Lung (tissue), 12 donors: ENCODE measurements around the gene FRYL. TPM values are rescaled to one million over a fixed set of nuclear protein-coding genes. Genes with fewer than 3 reads are reported as not detected.

ENCODE experiments used
- ATAC-seq: fragments of 200-7000 bp; cut with Tn5 transposase; one replicate; pipeline ENCODE4 v1.9.1; 2020; ENCODE audit warnings: moderate number of reproducible peaks; ENCODE audit not compliant: insufficient read depth, low FRiP score
- DNase-seq, 3 donors: peaks; one replicate each; pipeline ENCODE4 v3.0.0-alpha.2; 2013 to 2017
- H3K27ac ChIP-seq, 2 donors: one replicate each; pipeline ENCODE4 v1.5.1; 2013; ENCODE audit warnings: mild to moderate bottlenecking in 2 of 2, moderate library complexity in 2 of 2, control low read depth in 1 of 2, inconsistent platforms in 1 of 2, low read depth in 1 of 2, low read length in 1 of 2
- H3K27me3 ChIP-seq, 3 donors: one replicate each; pipeline ENCODE4 v1.5.1; 2013; ENCODE audit warnings: low read length in 2 of 3; ENCODE audit not compliant: control insufficient read depth in 3 of 3, insufficient read depth in 3 of 3
- H3K36me3 ChIP-seq, 4 donors: one replicate each; pipeline ENCODE4 v1.5.1; 2013; ENCODE audit warnings: low read length in 4 of 4, mild to moderate bottlenecking in 1 of 4, moderate library complexity in 1 of 4; ENCODE audit not compliant: control insufficient read depth in 4 of 4, insufficient read depth in 4 of 4
- H3K4me1 ChIP-seq, 5 donors: one replicate each; pipeline ENCODE4 v1.5.1; 2013; ENCODE audit warnings: low read length in 5 of 5, mild to moderate bottlenecking in 2 of 5, moderate library complexity in 1 of 5; ENCODE audit not compliant: control insufficient read depth in 5 of 5, insufficient read depth in 5 of 5
- H3K4me3 ChIP-seq: one replicate; pipeline ENCODE4 v1.5.1; 2013; ENCODE audit warnings: mild to moderate bottlenecking, control low read depth, moderate library complexity
- H3K9ac ChIP-seq, 2 donors: one replicate each; pipeline ENCODE4 v1.5.1; 2013; ENCODE audit warnings: low read length in 2 of 2, control low read depth in 1 of 2; ENCODE audit not compliant: insufficient read depth in 1 of 2
- H3K9me3 ChIP-seq, 4 donors: one replicate each; pipeline ENCODE4 v1.5.1; 2013; ENCODE audit warnings: low read length in 3 of 4, mild to moderate bottlenecking in 1 of 4, moderate library complexity in 1 of 4; ENCODE audit not compliant: control insufficient read depth in 4 of 4, insufficient read depth in 3 of 4
- WGBS, 2 donors: extraction: QIAGEN DNeasy Blood & Tissue Kit; methylation state at CpG; one replicate each; pipeline ENCODE4 v1.1.7; 2013; 5-methylcytosine and 5-hydroxymethylcytosine counted together
- polyA plus RNA-seq, 2 donors: library from polyadenylated mRNA; stranded (reverse); fragments of 200-250 nt; gene quantifications; one replicate each; pipeline ENCODE4 v1.2.1, GENCODE V29; 2013
- total RNA-seq, 2 donors: library from RNA; depleted of rRNA in 1 of 2; stranded (reverse); fragments of >200 nt in 1 of 2; gene quantifications; one replicate each; pipeline ENCODE4 v1.2.1, GENCODE V29; 2014 to 2021
- TF ChIP-seq, protein P1 (sequence below): IDR thresholded peaks from 2 replicates; pipeline ENCODE4 v1.5.1; 2012; ENCODE audit warnings: mild to moderate bottlenecking; ENCODE audit errors: control extremely low read depth, extremely low read depth
- donor health status: control.
- donor health status: control.
- donor health status: Bipolar disorder and iron deficiency.
- donor health status: healthy.
- donor health status: DM: yes; HTN: yes; CAD: no.

The FRYL gene
- total and polyA plus RNA-seq, 4 donors = 12.6 to 188 (median 31.7) TPM

DNA sequence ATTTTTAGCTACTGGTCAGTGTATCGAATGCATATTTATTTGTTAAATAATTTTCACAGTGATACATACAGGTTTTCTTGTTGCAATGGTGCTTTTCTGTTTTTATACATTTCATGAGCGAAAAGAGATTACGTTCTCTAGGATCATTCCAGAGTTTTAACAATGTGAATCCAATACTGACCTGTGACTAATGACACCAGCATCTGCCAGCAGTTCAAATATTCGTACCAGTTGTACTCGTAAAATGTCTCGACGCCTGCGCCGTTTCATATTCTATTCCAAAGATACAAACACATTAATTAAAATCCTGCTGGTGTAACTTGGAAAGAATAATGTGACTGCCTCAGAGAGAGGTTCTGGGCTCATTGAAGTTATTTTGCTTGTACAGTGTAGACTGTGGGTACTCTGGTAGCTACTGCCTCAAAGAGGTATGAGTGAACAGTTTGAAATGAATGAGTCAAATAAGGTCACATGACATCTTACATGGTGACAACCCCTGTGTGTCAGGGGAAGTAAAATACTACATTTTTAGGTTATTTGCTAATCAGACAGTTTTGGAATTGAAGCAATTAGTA is 209.3 kb downstream of the FRYL start:
- Histone ChIP-seq H3K27ac (no peak overlapping the region), H3K4me3 (no peak overlapping the region), H3K36me3 (peaks cover 9 to 28% (median 16%) of the 10 kb centered on the region in 4 donors), H3K9ac (no peak overlapping the region), H3K4me1 (no peaks in the 10 kb centered on the region), H3K9me3 (no peaks in the 10 kb centered on the region), H3K27me3 (no peaks in the 10 kb centered on the region)
- ATAC-seq = no peak
- 97 to 98% methylated on average over 9 of the region's 9 CpGs for WGBS, 2 donors
- TF ChIP-seq, protein P1, sequence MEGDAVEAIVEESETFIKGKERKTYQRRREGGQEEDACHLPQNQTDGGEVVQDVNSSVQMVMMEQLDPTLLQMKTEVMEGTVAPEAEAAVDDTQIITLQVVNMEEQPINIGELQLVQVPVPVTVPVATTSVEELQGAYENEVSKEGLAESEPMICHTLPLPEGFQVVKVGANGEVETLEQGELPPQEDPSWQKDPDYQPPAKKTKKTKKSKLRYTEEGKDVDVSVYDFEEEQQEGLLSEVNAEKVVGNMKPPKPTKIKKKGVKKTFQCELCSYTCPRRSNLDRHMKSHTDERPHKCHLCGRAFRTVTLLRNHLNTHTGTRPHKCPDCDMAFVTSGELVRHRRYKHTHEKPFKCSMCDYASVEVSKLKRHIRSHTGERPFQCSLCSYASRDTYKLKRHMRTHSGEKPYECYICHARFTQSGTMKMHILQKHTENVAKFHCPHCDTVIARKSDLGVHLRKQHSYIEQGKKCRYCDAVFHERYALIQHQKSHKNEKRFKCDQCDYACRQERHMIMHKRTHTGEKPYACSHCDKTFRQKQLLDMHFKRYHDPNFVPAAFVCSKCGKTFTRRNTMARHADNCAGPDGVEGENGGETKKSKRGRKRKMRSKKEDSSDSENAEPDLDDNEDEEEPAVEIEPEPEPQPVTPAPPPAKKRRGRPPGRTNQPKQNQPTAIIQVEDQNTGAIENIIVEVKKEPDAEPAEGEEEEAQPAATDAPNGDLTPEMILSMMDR = no peak
- DNase-seq = no peak

DNA sequence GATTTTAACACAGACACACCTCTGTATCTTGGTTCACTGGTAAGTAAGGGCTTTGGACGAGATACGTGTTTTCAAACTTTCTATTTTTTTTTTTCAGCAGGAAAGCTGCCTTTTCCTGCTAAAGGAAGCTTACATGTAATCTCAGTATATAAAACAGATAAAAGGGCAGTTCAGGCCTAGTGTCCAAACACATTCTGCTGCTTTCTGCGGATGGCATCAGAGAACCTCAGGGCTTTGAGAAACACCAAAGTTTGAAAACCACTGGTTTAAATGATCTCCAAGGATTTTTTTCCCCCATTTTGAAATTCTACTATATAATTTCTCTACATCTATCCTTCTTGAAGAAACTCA is 214.1 kb downstream of the FRYL start:
- no peak for ATAC-seq
- Histone ChIP-seq H3K27ac (no peak overlapping the region), H3K4me3 (no peak overlapping the region), H3K27me3 (no peaks in the 10 kb centered on the region), H3K36me3 (peaks cover 6 to 35% (median 16%) of the 10 kb centered on the region in 4 donors), H3K9me3 (no peaks in the 10 kb centered on the region), H3K4me1 (no peaks in the 10 kb centered on the region), H3K9ac (no peak overlapping the region)
- 61 to 78% methylated on average over 3 of the region's 3 CpGs for WGBS, 2 donors
- DNase-seq = no peak
- TF ChIP-seq, protein P1 = no peak

DNA sequence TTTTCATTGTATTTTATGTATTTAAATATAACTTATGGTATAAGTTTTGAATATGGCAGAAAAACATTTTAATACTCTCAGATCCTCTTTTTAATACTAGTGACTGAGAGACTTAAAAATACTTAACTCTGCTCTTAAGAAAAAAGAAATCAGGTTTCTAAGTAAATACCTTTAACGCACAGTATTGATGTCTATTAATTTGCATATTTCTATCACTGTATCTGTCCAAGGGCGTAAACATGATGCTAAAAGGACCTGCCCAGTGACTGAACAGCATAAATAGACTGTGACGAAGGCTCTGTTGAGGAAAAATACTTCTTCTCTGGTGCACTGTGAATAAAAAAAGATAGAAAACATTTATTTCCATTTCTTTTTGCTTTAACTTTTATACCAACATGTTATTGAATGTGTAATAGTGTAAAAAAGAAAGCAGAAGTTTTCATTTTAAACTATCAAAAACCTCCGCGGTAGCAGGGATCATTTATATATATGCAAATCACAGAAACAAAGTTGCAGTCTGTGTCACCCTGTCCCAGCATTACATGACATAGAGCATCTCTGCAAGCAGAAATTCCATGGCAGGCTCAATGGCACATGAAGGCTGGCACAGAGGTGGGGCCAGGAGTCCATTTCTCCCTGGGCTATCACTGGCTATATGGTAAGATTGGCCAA is 214.6 kb downstream of the FRYL start:
- no peak for ATAC-seq

More for the DNA sequence above, 214.6 kb downstream of the FRYL start:
- Histone ChIP-seq H3K36me3 (peaks cover 10 to 35% (median 18%) of the 10 kb centered on the region in 4 donors), H3K9ac (no peak overlapping the region), H3K9me3 (no peaks in the 10 kb centered on the region), H3K27me3 (no peaks in the 10 kb centered on the region), H3K27ac (no peak overlapping the region), H3K4me3 (no peak overlapping the region), H3K4me1 (no peaks in the 10 kb centered on the region)
- 89 to 96% methylated on average over 5 of the region's 5 CpGs for WGBS, 2 donors
- no peak for DNase-seq
- TF ChIP-seq, protein P1 = no peak
